ENCODE measurements around the gene CNGB1.
"Not testable (repeated sequence)": the region's sequence is repeated elsewhere in the genome, so short reads cannot be mapped to it uniquely, and the experiment has no call there.

The CNGB1 gene

DNA sequence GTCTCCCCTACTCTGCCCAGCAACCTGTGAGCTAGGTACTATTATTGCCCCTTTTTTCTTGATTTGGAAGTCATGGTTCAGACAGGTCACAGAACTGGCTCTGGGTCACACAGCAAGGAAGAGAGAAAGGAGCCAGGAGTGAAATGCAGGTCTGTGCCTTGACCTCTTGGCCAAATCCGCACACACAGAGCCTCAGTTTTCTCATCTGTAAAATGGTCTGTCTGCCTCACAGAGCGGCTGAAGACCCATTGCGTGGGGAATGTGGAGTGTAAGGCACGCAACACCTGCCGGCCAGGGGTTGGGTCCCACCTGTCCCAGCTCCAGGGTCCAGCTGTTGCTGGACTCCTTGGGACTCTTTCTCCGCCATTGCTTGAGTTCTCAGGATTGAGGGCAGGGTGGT is 32.4 kb downstream of the CNGB1 start:
- DNase-seq (ENCODE audit: extremely low read depth in 1 of 2, low read depth in 1 of 2), result no peak

- no peak for DNase-seq (ENCODE audit: extremely low read depth in 1 of 2, low read depth in 1 of 2)
These were observed 33.1 kb downstream of the CNGB1 start for GRCh38 chr16:57937861-57938260.

DNA sequence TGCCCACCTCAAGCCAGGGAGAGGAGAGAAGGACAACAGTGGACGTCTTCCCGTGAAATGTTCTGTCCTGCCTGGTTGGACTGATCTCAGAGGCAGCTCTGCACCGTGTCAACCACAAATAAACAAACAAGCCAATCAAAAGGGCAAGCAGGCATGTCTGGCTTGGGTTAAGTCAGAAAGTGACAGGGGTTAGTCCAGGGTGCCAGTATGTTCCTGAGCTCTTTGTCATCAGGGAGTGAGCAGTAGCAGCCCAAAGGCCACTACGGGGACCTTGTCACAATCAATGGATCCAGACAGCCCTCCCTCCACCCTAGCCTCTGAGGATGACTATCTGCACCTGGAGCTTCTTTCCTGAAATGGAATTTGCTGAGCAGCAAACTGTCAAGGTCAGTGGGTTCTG is 35.0 kb downstream of the CNGB1 start:
- no peak for DNase-seq (ENCODE audit: extremely low read depth in 1 of 2, low read depth in 1 of 2)

GRCh38 chr16:57930533-57930932 is 40.4 kb downstream of the CNGB1 start:
- DNase-seq (ENCODE audit: extremely low read depth in 1 of 2, low read depth in 1 of 2), result no peak

DNA sequence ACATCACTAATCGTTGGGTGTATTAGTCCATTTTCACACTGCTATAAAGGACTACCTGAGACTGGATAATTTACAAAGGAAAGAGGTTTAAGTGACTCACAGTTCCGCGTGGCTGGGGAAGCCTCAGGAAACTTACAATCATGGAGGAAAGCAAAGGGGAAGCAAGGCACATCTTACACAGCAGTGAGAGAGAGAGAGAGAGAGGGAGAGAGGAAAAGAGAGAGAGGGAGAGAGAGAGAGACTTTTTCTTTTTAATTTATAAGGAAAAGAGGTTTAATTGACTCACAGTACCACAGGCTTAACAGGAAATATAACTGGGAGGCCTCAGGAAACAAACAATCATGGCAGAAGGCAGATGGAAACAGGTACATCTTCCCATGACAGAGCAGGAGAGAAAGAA is 41.7 kb downstream of the CNGB1 start:
- DNase-seq (ENCODE audit: extremely low read depth in 1 of 2, low read depth in 1 of 2), result no peak

GRCh38 chr16:57926041-57926440 is 44.9 kb downstream of the CNGB1 start:
- no peak for DNase-seq (ENCODE audit: extremely low read depth in 1 of 2, low read depth in 1 of 2)

- no peak for DNase-seq (ENCODE audit: extremely low read depth in 1 of 2, low read depth in 1 of 2)
These were observed 45.6 kb downstream of the CNGB1 start for GRCh38 chr16:57925310-57925709.

DNA sequence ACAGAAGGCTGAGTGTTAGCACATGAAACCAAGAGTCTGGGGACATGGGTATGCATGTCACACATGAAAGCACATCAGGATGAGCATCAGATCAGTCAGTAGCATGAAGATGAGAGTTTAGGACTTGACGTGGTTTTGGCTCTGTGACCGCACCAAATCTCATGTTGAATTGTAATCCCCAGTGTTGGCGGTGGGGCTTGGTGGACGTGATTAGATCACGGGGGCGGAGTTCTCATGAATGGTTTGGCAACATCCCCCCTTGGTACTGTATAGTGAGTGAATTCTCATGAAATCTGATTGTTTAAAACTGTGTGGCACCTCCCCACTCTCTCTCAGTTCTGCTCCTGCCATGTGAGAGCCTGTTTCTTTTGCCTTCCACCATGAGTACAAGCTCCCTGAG is 46.4 kb downstream of the CNGB1 start:
- DNase-seq (ENCODE audit: extremely low read depth in 1 of 2, low read depth in 1 of 2), result no peak

DNA sequence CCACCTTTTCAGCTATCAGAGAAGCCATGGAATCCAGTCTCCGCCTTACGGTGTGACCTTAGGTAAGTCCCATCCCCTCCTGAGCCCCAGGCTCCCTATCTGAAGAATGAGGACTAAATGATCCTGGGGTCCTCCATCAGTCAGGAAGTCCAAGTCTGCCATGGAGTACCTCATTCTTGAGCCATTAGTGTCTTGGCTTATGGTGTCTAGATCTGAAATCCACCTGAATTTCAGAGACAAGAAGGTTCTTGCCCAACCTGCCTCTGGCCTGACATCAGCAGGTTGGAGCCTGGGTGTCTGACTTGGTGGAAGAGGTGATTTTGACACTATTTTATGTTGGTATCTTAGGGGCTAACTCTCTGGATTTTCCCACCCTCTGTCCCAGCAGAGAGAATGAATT is 47.1 kb downstream of the CNGB1 start:
- DNase-seq (ENCODE audit: extremely low read depth in 1 of 2, low read depth in 1 of 2), result no peak

- no peak for DNase-seq (ENCODE audit: extremely low read depth in 1 of 2, low read depth in 1 of 2)
These were observed 47.5 kb downstream of the CNGB1 start for GRCh38 chr16:57923418-57923817.

- DNase-seq (ENCODE audit: extremely low read depth in 1 of 2, low read depth in 1 of 2), result no peak
These were observed 50.1 kb downstream of the CNGB1 start for GRCh38 chr16:57920880-57921229.

DNA sequence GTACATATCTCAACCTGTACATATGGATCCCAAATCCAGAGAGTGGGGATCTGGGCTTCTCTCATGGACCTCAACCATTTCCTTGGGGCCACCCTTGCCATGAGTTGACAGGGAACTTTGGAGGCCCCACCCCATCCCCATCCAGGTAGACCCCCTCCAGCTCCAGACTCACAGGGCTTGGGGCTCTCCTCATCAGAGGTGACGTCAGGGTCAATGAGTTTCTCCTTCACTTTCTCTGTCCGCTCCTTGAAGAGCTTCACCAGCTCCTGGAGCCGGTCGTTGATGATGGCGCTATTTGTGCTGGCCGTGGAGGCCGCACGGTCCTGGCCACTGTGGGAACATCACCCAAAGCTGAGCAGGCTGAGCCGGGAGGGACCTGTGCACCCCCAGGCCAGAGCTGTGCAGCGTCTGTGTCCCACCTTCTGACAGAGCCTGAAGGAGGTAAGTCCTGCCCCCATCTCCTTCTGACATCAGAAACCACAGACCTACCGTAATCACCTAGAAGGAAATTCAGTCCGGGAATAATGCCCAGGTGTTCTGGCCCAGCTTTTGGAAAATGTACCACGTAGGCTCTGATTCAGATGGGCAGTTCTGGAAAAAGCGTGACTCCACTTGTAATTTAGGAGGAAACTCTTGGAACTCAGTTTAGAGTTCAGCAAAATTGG is 50.6 kb downstream of the CNGB1 start:
- no peak for DNase-seq (ENCODE audit: extremely low read depth in 1 of 2, low read depth in 1 of 2)

GRCh38 chr16:57918994-57919393 is 51.9 kb downstream of the CNGB1 start:
- DNase-seq (ENCODE audit: extremely low read depth in 1 of 2, low read depth in 1 of 2), result no peak

DNA sequence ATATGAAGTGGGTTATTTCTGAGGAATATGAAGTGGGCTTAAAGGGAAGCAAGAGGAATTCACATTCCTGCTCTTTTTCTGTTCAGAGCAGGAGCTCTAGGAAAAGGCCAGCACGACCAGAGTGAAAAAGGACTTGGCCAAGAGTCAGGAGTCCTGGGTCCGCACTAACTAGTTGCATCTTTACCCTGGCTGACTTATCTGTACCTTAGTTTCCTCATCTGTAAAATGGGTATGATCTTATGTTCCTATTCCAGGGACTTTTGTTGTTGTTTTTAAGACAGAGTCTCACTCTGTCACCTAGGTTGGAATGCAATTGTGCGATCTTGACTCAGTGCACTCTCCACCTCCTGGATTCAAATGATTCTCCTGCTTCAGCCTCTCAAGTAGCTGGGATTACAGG is 52.5 kb downstream of the CNGB1 start:
- DNase-seq (ENCODE audit: extremely low read depth in 1 of 2, low read depth in 1 of 2), result no peak

DNA sequence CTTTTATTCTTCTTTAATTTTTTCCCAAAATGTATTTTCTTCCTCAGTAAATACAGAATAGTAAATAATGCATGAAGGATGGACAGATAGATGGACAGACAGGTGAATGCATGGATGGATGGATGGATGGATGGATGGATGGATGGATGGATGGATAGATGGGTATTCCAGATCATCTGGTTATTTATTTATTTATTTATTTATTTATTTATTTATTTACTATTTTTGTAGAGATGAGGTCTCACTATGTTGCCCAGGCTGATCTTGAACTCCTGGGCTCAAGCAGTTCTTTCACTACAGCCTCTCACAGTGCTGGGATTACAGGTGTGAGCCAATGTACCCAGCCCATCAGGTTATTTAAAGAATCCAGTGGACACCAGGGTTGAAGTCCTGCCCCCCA is 53.0 kb downstream of the CNGB1 start:
- DNase-seq (ENCODE audit: extremely low read depth in 1 of 2, low read depth in 1 of 2), result not testable (repeated sequence)

- not testable (repeated sequence) for DNase-seq (ENCODE audit: extremely low read depth in 1 of 2, low read depth in 1 of 2)
These were observed 53.4 kb downstream of the CNGB1 start for GRCh38 chr16:57917489-57917888.

DNA sequence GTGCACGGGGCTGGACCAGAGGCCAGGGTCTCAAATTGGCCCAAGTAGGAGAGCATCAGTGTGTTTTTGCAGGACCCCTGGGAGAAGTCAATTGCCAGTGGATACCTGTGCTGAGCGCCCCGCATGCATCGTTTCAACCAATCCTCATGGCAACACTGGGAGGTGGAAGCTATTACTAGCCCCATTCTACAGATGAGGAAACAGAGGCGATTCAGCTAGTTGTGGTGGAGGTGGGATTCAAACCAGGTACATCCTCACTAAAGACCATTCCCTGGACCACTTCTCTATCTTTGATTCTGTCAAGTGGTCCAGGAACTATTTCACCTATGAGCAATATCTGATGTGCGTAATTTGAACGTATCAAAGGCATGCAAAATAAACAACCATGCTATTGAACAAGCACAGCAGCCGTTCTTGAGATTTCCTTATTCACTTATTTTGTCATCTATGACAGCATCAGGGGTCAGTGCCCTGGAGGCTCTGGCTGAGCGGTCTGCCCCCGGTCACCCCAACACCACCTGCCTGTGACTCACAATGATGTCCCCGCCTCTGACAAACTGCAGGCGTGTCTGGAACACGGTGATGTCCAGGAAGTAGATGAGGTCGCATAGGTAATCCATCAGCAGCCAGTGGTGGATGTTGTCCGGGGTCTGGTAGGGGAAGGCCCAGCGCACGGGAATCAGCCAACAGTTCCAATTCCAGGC is 54.0 kb downstream of the CNGB1 start:
- no peak for DNase-seq (ENCODE audit: extremely low read depth in 1 of 2, low read depth in 1 of 2)

GRCh38 chr16:57915811-57916488 is 55.0 kb downstream of the CNGB1 start:
- DNase-seq (ENCODE audit: extremely low read depth in 1 of 2, low read depth in 1 of 2), result no peak

- DNase-seq (ENCODE audit: extremely low read depth in 1 of 2, low read depth in 1 of 2), result no peak
These were observed 55.7 kb downstream of the CNGB1 start for GRCh38 chr16:57915267-57915666.

- DNase-seq (ENCODE audit: extremely low read depth in 1 of 2, low read depth in 1 of 2), result no peak
These were observed 56.4 kb downstream of the CNGB1 start for GRCh38 chr16:57914244-57915173.

Measured in activated CD8-positive, alpha-beta memory T cell treated with anti-CD3 and anti-CD28 coated beads for 1 hour (primary cell).